H1 (cell line): Measurements from ENCODE around the gene SPARC. TPM values are rescaled to one million over a fixed set of nuclear protein-coding genes. Genes with fewer than 3 reads are reported as not detected.
A peak's percentile ranks its signal among the peaks of the same experiment; 100 is the strongest.

ENCODE experiments used
- CTCF ChIA-PET: fragments of 300-600 bp; sonication (Branson Sonifier 250); formaldehyde crosslinking; loops from one replicate; lab custom pipeline; 2021; ENCODE audit not compliant: partially characterized antibody; lab: Charles Lee
- POLR2A ChIA-PET: fragments of 300-600 bp; sonication (Branson Sonifier 250); formaldehyde crosslinking; loops from one replicate; lab custom pipeline; 2021; ENCODE audit warnings: inconsistent platforms; ENCODE audit not compliant: partially characterized antibody; lab: Charles Lee
- DNase-seq, 2 experiments: peaks; one replicate each; pipeline versions ENCODE4 v3.0.0 to v3.0.0-alpha.2; 2010 to 2022; ENCODE audit warnings: low spot score in 2 of 2, low read depth in 1 of 2, mixed read lengths in 1 of 2
- FAIRE-seq: peaks from 2 replicates; lab custom pipeline; 2011; peaks lifted over from hg19 to GRCh38; lab: Jason Lieb, UNC
- H2AFZ ChIP-seq: 2 replicates; pipeline ENCODE4 v1.8.1; 2012; ENCODE audit warnings: low read length, inconsistent platforms
- H2AK5ac ChIP-seq: 2 replicates; pipeline ENCODE4 v1.6.1; 2013; ENCODE audit warnings: low read depth, low read length
- H2BK120ac ChIP-seq: replicated peaks from 2 replicates; pipeline ENCODE3; 2013; ENCODE audit warnings: low read depth, low read length, inconsistent platforms
- H2BK12ac ChIP-seq: 2 replicates; pipeline ENCODE4 v1.6.1; 2013; ENCODE audit warnings: low read depth, low read length
- H2BK15ac ChIP-seq: 2 replicates; pipeline ENCODE4 v1.6.1; 2013; ENCODE audit warnings: low read length
- H2BK20ac ChIP-seq: 2 replicates; pipeline ENCODE4 v1.6.1; 2013; ENCODE audit warnings: low read length
- H2BK5ac ChIP-seq: 2 replicates; pipeline ENCODE4 v1.6.1; 2013; ENCODE audit warnings: low read depth, low read length
- H3K14ac ChIP-seq: 2 replicates; pipeline ENCODE4 v1.6.1; 2013; ENCODE audit warnings: inconsistent platforms; ENCODE audit not compliant: insufficient read length
- H3K18ac ChIP-seq: 2 replicates; pipeline ENCODE4 v1.6.1; 2013; ENCODE audit warnings: low read length; ENCODE audit errors: extremely low read depth
- H3K23ac ChIP-seq: 2 replicates; pipeline ENCODE4 v1.6.1; 2013; ENCODE audit warnings: inconsistent platforms; ENCODE audit not compliant: insufficient read length
- H3K23me2 ChIP-seq: 2 replicates; pipeline ENCODE4 v1.6.1; 2013; ENCODE audit warnings: low read depth, low read length
- H3K27ac ChIP-seq: 2 replicates; pipeline ENCODE4 v1.6.1; 2011; ENCODE audit warnings: low read depth, low read length, inconsistent platforms
- H3K27me3 ChIP-seq, 4 experiments: replicated peaks in 1 of 4; 1 replicate in 1 of 4; 2 replicates in 3 of 4; pipeline versions ENCODE4 v1.6.1 to v1.8.1; 2011 to 2013; ENCODE audit warnings: low read length in 3 of 4, mild to moderate bottlenecking in 3 of 4, inconsistent platforms in 2 of 4, mixed read lengths in 2 of 4, moderate library complexity in 1 of 4; ENCODE audit not compliant: control insufficient read depth in 3 of 4, insufficient read depth in 3 of 4; ENCODE audit errors: extremely low read depth in 1 of 4
- H3K36me3 ChIP-seq, 4 experiments: 2 replicates each; pipeline versions ENCODE4 v1.6.1 to v1.8.1; 2011 to 2013; ENCODE audit warnings: mild to moderate bottlenecking in 4 of 4, low read length in 3 of 4, moderate library complexity in 2 of 4, control low read depth in 1 of 4, inconsistent platforms in 1 of 4; ENCODE audit not compliant: insufficient read depth in 4 of 4, control insufficient read depth in 2 of 4
- H3K4ac ChIP-seq: replicated peaks from 2 replicates; pipeline ENCODE3; 2013; ENCODE audit warnings: low read length, low read depth, mixed read lengths, inconsistent platforms; ENCODE audit not compliant: insufficient read length
- H3K4me1 ChIP-seq, 4 experiments: replicated peaks in 1 of 4; 1 replicate in 1 of 4; 2 replicates in 3 of 4; pipeline versions ENCODE4 v1.6.1 to v1.8.1; 2011 to 2013; ENCODE audit warnings: low read length in 3 of 4, inconsistent platforms in 2 of 4, mixed read lengths in 1 of 4; ENCODE audit not compliant: insufficient read depth in 4 of 4, control insufficient read depth in 3 of 4
- H3K4me2 ChIP-seq, 2 experiments: 2 replicates each; pipeline versions ENCODE4 v1.6.1 to v1.8.1; 2011 to 2013; ENCODE audit warnings: low read depth in 2 of 2, low read length in 2 of 2, control low read depth in 1 of 2, inconsistent platforms in 1 of 2, mild to moderate bottlenecking in 1 of 2; ENCODE audit not compliant: insufficient read depth in 1 of 2
- H3K4me3 ChIP-seq, 4 experiments: fragments of 200-600, 300-600 bp in 1 of 4; sonication (generic), shearing (Covaris generic), sonication (Bioruptor Twin) in 1 of 4; 2 replicates each; pipeline versions ENCODE4 v1.5.1 to v1.8.1; 2011 to 2016; ENCODE audit warnings: low read length in 4 of 4, low read depth in 3 of 4, control low read depth in 2 of 4, inconsistent platforms in 2 of 4, mild to moderate bottlenecking in 2 of 4, mixed read lengths in 1 of 4, moderate library complexity in 1 of 4; ENCODE audit not compliant: insufficient read depth in 2 of 4; ENCODE audit errors: extremely low read depth in 1 of 4
- H3K56ac ChIP-seq: replicated peaks from 2 replicates; pipeline ENCODE3; 2013; ENCODE audit warnings: low read depth, mild to moderate bottlenecking, mixed read lengths, low read length, inconsistent platforms; ENCODE audit not compliant: insufficient read length
- H3K79me1 ChIP-seq: 2 replicates; pipeline ENCODE4 v1.6.1; 2013; ENCODE audit warnings: low read depth, low read length, control low read depth
- H3K79me2 ChIP-seq, 2 experiments: 2 replicates each; pipeline versions ENCODE4 v1.6.1 to v1.8.1; 2012 to 2013; ENCODE audit warnings: low read length in 2 of 2, mild to moderate bottlenecking in 2 of 2, inconsistent platforms in 1 of 2; ENCODE audit not compliant: insufficient read depth in 2 of 2, control insufficient read depth in 1 of 2
- H3K9ac ChIP-seq, 4 experiments: replicated peaks in 1 of 4; 1 replicate in 1 of 4; 2 replicates in 3 of 4; pipeline versions ENCODE4 v1.6.1 to v1.8.1; 2011 to 2013; ENCODE audit warnings: low read depth in 3 of 4, low read length in 3 of 4, control low read depth in 2 of 4, mild to moderate bottlenecking in 2 of 4, moderate library complexity in 2 of 4, inconsistent platforms in 1 of 4; ENCODE audit errors: extremely low read depth in 1 of 4
- H3K9me3 ChIP-seq, 2 experiments: 2 replicates each; pipeline versions ENCODE4 v1.6.1 to v1.8.1; 2012 to 2013; ENCODE audit warnings: mild to moderate bottlenecking in 2 of 2, moderate library complexity in 2 of 2, control low read depth in 1 of 2, inconsistent platforms in 1 of 2, low read depth in 1 of 2, low read length in 1 of 2, mixed read lengths in 1 of 2; ENCODE audit not compliant: insufficient read depth in 2 of 2
- H4K20me1 ChIP-seq, 2 experiments: replicated peaks in 1 of 2; 2 replicates each; pipeline versions ENCODE3 to v1.8.1; 2011 to 2013; ENCODE audit warnings: inconsistent platforms in 2 of 2, low read length in 2 of 2, mild to moderate bottlenecking in 1 of 2; ENCODE audit not compliant: insufficient read depth in 2 of 2, control insufficient read depth in 1 of 2
- H4K5ac ChIP-seq: 2 replicates; pipeline ENCODE4 v1.6.1; 2013; ENCODE audit warnings: low read length, low read depth, mixed read lengths, inconsistent platforms; ENCODE audit not compliant: insufficient read length
- H4K8ac ChIP-seq: 2 replicates; pipeline ENCODE4 v1.8.0; 2013; ENCODE audit warnings: mild to moderate bottlenecking, moderate library complexity, low read length, inconsistent platforms; ENCODE audit not compliant: insufficient read depth; ENCODE audit errors: extremely low read depth
- H4K91ac ChIP-seq: replicated peaks from 2 replicates; pipeline ENCODE3; 2013; ENCODE audit warnings: low read length, mixed read lengths, inconsistent platforms; ENCODE audit not compliant: insufficient read length
- SIRT6 ChIP-seq: IDR thresholded peaks from one replicate; pipeline ENCODE4 v1.7.1; 2012; ENCODE audit warnings: low read length, inconsistent platforms
- WGBS, 2 experiments: shearing (Covaris generic) in 1 of 2; methylation state at CpG; one replicate each; pipeline versions ENCODE4 v1.1.6 to v1.1.7; 2013 to 2015; ENCODE audit warnings: low lambda C conversion rate in 2 of 2, mixed read lengths in 2 of 2, inconsistent platforms in 1 of 2, low coverage in 1 of 2, missing lambda C conversion rate in 1 of 2; ENCODE audit not compliant: insufficient replicate concordance in 2 of 2, insufficient coverage in 1 of 2, insufficient read length in 1 of 2; ENCODE audit errors: extremely low coverage in 1 of 2, missing lambda C conversion rate in 1 of 2; 5-methylcytosine and 5-hydroxymethylcytosine counted together
- polyA plus RNA-seq, 7 experiments: library from polyadenylated mRNA; depleted of rRNA in 3 of 7; stranded (reverse) in 5 of 7; unstranded in 2 of 7; fragments of >200 nt in 5 of 7; fragments of 200-250 nt in 2 of 7; gene quantifications; 1 replicate in 5 of 7; 2 replicates in 1 of 7; 4 replicates in 1 of 7; pipeline versions ENCODE4 v1.2.1 to v1.2.3, GENCODE V29; 2011 to 2013; ENCODE audit warnings: missing spikeins in 2 of 7, mixed read lengths in 2 of 7
- total RNA-seq: library from RNA; stranded (reverse); fragmentation: NEBNext Ultra II Directional; extraction: Animal tissue kit (Norgen Biotek cat#: 25700); gene quantifications from 2 replicates; pipeline ENCODE4 v1.2.1, GENCODE V29; 2021

Gene SPARC
- total and polyA plus RNA-seq, 2 of the 8 experiments (the other 6 are each of a cell fraction or from before 2014, with no cell fraction given): 375 to 438 TPM

DNA sequence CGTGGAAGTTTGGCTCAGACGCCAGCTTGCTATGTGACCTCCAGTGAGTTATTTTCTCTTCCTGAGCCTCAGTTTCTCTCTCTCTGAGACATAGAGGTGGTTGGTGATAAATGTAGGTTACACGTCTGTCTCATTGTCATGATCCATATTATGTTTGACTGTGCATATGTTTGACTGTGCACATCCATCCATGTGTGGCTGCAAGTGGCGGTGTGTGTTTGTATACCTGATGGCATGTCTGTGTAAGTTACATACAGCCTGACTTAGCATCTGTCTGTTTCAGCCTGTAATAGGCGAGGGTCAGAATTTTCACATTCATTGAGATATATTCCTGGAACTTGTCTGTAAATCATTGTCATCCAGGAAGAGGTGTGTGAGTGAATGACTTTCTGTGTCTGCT, 3.3 kb downstream of the SPARC start:
- Histone ChIP-seq H3K9me3 (no peaks in the 10 kb centered on the region), H3K4me2 (no peak overlapping the region), H3K27me3 (no peaks in the 10 kb centered on the region), H3K4ac (peak overlapping the region; percentile 53), H3K27ac (0 out of 2 replicates have a peak overlapping the region, but pooled peaks have one; percentile 18), H2BK5ac (no peak overlapping the region; the same call in 1 of the 2 replicates), H3K23ac (no peak overlapping the region), H3K9ac (no peak overlapping the region), H3K56ac (no peak overlapping the region), H3K14ac (no peak overlapping the region), H2BK15ac (peak overlapping the region; percentile 85; the same call in 1 of the 2 replicates), H2BK120ac (peak overlapping the region; percentile 26), H2AFZ (no peak overlapping the region), H4K8ac (no peak overlapping the region), H2AK5ac (0 out of 2 replicates have a peak overlapping the region, but pooled peaks have one; percentile 87), H3K79me2 (peaks cover 3 to 23% of the 10 kb centered on the region in 2 experiments), H3K4me1 (peaks cover 3 to 25% (median 15%) of the 10 kb centered on the region in 4 experiments), H4K20me1 (no peaks in the 10 kb centered on the region), H3K23me2 (peaks cover 12% of the 10 kb centered on the region; the same call in 1 of the 2 replicates), H3K4me3 (no peak overlapping the region), H3K79me1 (peaks cover 3% of the 10 kb centered on the region), H2BK20ac (0 out of 2 replicates have a peak overlapping the region, but pooled peaks have one; percentile 82), H4K5ac (no peak overlapping the region), H4K91ac (peak overlapping the region; percentile 71), H3K36me3 (0 out of 8 replicates have a peak, but pooled peaks cover 0 to 3% (median 0%) of the 10 kb centered on the region in 4 experiments), H3K18ac (no peak overlapping the region), H2BK12ac (0 out of 2 replicates have a peak overlapping the region, but pooled peaks have one; percentile 35)
- ChIA-PET CTCF (interaction anchor here (0.6 to 43.0 kb wide), 21 partner anchors 8 to 335 kb away, joined by 3 to 991 read pairs (median 5); partner anchors contain the start of gene ATOX1), POLR2A (interaction anchor here (0.6 to 3.3 kb wide), 10 partner anchors 8 to 57 kb away, joined by 3 to 16 read pairs (median 6); no protein-coding TSS in a partner anchor)
- FAIRE-seq: no peak
- 83% methylated on average over 5 of the region's 5 CpGs; no CpG with 5 or more reads in 1 of the 2 experiments for WGBS, 2 experiments
- no peak for TF ChIP-seq SIRT6
- no peak for DNase-seq
